Placental epithelial cell (primary cell): ENCODE measurements around the gene LYSET. TPM values are rescaled to one million over a fixed set of nuclear protein-coding genes. Genes with fewer than 3 reads are reported as not detected.

Source experiments
- total RNA-seq: library from RNA; depleted of rRNA; stranded (reverse); fragments of >200 nt; gene quantifications from 2 replicates; pipeline ENCODE4 v1.2.3, GENCODE V29; 2012

The LYSET gene
- total RNA-seq: 2.7 and 7.8 TPM in 2 replicates

DNA sequence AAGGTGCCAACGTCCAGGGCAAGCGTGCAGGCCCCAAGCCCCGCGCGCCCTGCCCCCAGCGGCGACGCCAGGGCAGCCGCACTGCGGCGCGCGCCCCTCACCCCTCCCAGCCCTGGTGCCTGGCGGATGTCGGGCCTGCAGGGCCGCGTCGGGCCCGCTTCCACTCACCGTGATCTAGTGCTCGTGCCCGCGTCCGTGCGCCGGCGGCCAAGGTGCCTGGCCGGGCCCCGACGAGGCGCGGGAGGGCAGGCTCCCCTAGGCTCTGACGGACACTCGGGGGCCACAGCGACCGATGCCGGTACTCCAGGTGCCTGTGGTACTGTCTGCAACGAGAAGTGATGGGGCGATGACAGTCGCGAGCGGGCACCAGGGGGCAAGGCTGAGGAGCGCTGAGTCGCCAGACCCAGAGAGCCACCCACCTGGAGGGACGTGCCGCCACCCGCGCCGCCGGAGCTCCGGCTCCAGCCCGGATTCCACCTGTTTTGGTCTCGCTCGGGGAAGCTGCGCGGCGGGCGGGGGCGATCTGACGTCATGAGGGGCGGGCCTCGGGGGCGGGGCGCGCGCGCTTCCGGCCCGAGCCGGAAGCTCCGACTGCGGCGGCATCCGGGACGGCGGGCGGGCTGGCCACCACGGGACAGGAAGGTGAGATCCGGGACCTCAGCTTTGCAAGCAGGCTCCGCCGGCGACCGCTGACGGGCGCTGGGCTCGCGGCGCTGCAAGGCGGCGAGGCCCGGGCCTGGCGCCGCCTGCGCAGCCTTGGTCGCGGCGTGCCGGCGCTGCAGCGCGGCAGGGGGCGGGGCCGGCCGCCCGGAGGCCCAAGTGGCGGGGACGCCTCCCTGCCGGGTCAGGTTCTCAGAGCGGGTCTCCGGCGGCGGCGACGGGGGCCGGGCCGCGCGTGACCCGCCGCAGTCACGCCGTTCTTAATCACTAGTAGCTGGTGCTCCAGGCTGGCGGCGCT, at the start of gene LYSET, which contains the start of gene MOAP1:
LYSET (plus strand) TSS at position 927 of the 958 bp plus-strand sequence. CDS start 89 bp downstream, outside the sequence.
MOAP1 (minus strand) TSS at position 507 of the 958 bp plus-strand sequence. CDS start 655 bp downstream, outside the sequence.

DNA sequence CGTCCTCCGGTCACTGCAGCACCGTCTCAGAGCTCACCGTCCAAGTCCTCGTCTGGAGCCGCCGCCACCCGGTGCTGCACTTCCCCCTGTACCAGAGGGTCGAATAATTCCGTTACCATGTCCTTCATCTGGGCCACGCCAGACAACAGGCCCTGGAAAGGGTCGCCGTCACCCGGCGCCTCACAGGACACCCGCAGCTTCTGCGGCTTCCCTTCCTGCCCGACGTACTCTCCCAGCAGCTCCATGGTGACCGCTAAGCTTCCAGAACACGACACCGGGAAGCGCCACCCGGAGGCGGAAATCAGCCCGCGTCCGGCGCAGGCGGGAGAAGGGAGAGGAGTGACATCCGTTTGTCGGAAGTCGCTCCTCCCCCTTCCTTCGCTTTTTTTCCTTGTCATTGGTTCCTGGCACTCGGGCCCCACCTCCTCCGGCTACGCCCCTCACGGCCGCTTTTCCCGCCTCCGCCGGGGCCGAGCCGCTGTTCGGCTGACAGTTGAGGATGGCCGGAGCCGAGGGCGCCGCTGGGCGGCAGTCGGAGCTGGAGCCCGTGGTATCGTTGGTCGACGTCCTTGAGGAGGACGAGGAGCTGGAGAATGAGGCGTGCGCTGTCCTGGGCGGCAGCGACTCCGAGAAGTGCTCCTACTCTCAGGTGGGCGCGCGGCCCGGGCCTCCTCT, 21.8 kb downstream of the LYSET start, which contains the start of the genes GON7 and UBR7:
GON7 (minus strand) TSS at position 273 of the 675 bp plus-strand sequence; CDS start at position 245, 28 bp downstream.
UBR7 (plus strand) TSS at position 464 of the 675 bp plus-strand sequence; CDS start at position 500, 36 bp downstream.

Other genes with a start within 250 kb of the LYSET start
- 17.3 and 43.5 TPM in 2 replicates for gene ITPK1, start 69.4 kb upstream of the LYSET start, total RNA-seq
- 4.9 and 5.1 TPM in 2 replicates for gene MOAP1, start 420 bp upstream of the LYSET start, total RNA-seq
- gene GON7, start 21.7 kb downstream of the LYSET start, total RNA-seq: 7.9 and 11.1 TPM in 2 replicates
- gene UBR7, start 21.9 kb downstream of the LYSET start, total RNA-seq: 18.3 and 26.3 TPM in 2 replicates
- 45.5 and 64.3 TPM in 2 replicates for gene BTBD7, start 147.7 kb downstream of the LYSET start, total RNA-seq
- gene COX8C, start 161.9 kb downstream of the LYSET start, total RNA-seq: 0.39 TPM in 1 of 2 replicates, not detected in the other
- 0.22 and 0.79 TPM in 2 replicates for gene UNC79, start 245.6 kb downstream of the LYSET start, total RNA-seq